ENCODE results near the gene FBXO22. TPM values are rescaled to one million over a fixed set of nuclear protein-coding genes. Genes with fewer than 3 reads are reported as not detected.

Gene FBXO22
- total and polyA plus RNA-seq, 2 of the 13 experiments (the other 11 are each of a cell fraction or from before 2014, with no cell fraction given): 45.7 to 112 TPM

- TF ChIP-seq PREB (CRISPR knock-in tag; IDR thresholded peaks at IDR 0.05) (no peak), ZSCAN20 (CRISPR knock-in tag; IDR thresholded peaks at IDR 0.05; ENCODE audit: borderline replicate concordance) (no peak), ZFP41 (CRISPR knock-in tag; IDR thresholded peaks at IDR 0.05; ENCODE audit: borderline replicate concordance) (no peak), CREB3 (CRISPR knock-in tag; IDR thresholded peaks at IDR 0.05) (no peak), ZNF879 (CRISPR knock-in tag; IDR thresholded peaks at IDR 0.05) (no peak), ZNF724P (CRISPR knock-in tag; IDR thresholded peaks at IDR 0.05; ENCODE audit: borderline replicate concordance) (no peak), ERF (CRISPR knock-in tag; IDR thresholded peaks at IDR 0.05) (no peak), ZNF354B (CRISPR knock-in tag; IDR thresholded peaks at IDR 0.05) (no peak), RNF219 (CRISPR knock-in tag; IDR thresholded peaks at IDR 0.05) (no peak)
Observed at GRCh38 chr15:75920079-75920478, 16.4 kb downstream of the FBXO22 start (continued).

All from HepG2 (cell line).